ENCODE data around the gene NOTCH3.
A peak's percentile ranks its signal among the peaks of the same experiment; 100 is the strongest.

Gene NOTCH3

GRCh38 chr19:15124572-15125231 is 76.1 kb downstream of the NOTCH3 start:
- peaks cover 12% of the 10 kb centered on the region for H3K79me1 ChIP-seq (ENCODE audit: low read depth, low read length)
- peak overlapping the region; percentile 77 for H3K4me2 ChIP-seq (ENCODE audit: insufficient read depth, low read length, poor library complexity, severe bottlenecking)
- peak overlapping the region; percentile 88 for H2AK5ac ChIP-seq (ENCODE audit: low read depth, low read length)
- H3K18ac ChIP-seq (ENCODE audit: low read length): peak overlapping the region; percentile 99
- H2BK15ac ChIP-seq (ENCODE audit: low read length): peak overlapping the region; percentile 97
- H3K4me3 ChIP-seq (ENCODE audit: low read length in 2 of 2): peak overlapping the region; percentile 71 to 83
- H3K36me3 ChIP-seq (replicated peaks in 1 of 2; ENCODE audit: control insufficient read depth in 2 of 2, insufficient read depth in 2 of 2, low read length in 2 of 2): peaks cover 24 to 33% of the 10 kb centered on the region in 2 donors
- H3K27ac ChIP-seq (replicated peaks; ENCODE audit: low read length): peak overlapping the region; percentile 93
- WGBS, 2 donors (ENCODE audit: extremely low coverage in 2 of 2, insufficient read length in 2 of 2, insufficient replicate concordance in 1 of 2): no CpG with 5 or more reads among the region's 33 CpGs
- no peaks in the 10 kb centered on the region for H3K27me3 ChIP-seq (ENCODE audit: control insufficient read depth in 3 of 3, insufficient read depth in 3 of 3, low read depth in 1 of 3, low read length in 3 of 3)
- H3K4ac ChIP-seq (ENCODE audit: low read length): no peak overlapping the region
- H2BK12ac ChIP-seq (ENCODE audit: low read length): no peak overlapping the region
- peak overlapping the region; percentile 65 for H4K8ac ChIP-seq (ENCODE audit: low read depth, low read length)
- DNase-seq (ENCODE audit: low spot score): no peak
- peak overlapping the region; percentile 97 for H3K14ac ChIP-seq (ENCODE audit: low read length)
- H3K4me1 ChIP-seq (ENCODE audit: control insufficient read depth in 2 of 2, insufficient read depth in 1 of 2, low read depth in 1 of 2, low read length in 2 of 2): peaks cover 3 to 7% of the 10 kb centered on the region in 2 donors
- peak overlapping the region; percentile 61 for H2BK120ac ChIP-seq (ENCODE audit: low read depth, low read length)
- H2BK5ac ChIP-seq (ENCODE audit: low read length): peak overlapping the region; percentile 96
- H3K9me3 ChIP-seq (replicated peaks in 1 of 2; ENCODE audit: control insufficient read depth in 2 of 2, insufficient read depth in 1 of 2, low read depth in 1 of 2, low read length in 2 of 2): no peaks in the 10 kb centered on the region
- peak overlapping the region; percentile 91 for H3K23ac ChIP-seq (ENCODE audit: low read depth, low read length, poor library complexity)
- H2AFZ ChIP-seq (ENCODE audit: low read length): peak overlapping the region; percentile 97
- peak overlapping the region; percentile 94 for H3K9ac ChIP-seq (ENCODE audit: low read depth, low read length, poor library complexity)
- H4K91ac ChIP-seq (ENCODE audit: low read depth, low read length, poor library complexity): no peak overlapping the region

GRCh38 chr19:15123900-15124299 is 76.9 kb downstream of the NOTCH3 start:
- no peak for DNase-seq (ENCODE audit: low spot score)

GRCh38 chr19:15123031-15123890 is 77.5 kb downstream of the NOTCH3 start:
- DNase-seq (ENCODE audit: low spot score): no peak
- Histone ChIP-seq H2BK15ac (ENCODE audit: low read length) (peak overlapping the region; percentile 85), H2BK12ac (ENCODE audit: low read length) (no peak overlapping the region), H3K4me1 (ENCODE audit: control insufficient read depth in 2 of 2, insufficient read depth in 1 of 2, low read depth in 1 of 2, low read length in 2 of 2) (peaks cover 3 to 7% of the 10 kb centered on the region in 2 donors), H3K27me3 (ENCODE audit: control insufficient read depth in 3 of 3, insufficient read depth in 3 of 3, low read depth in 1 of 3, low read length in 3 of 3) (no peaks in the 10 kb centered on the region), H2BK120ac (ENCODE audit: low read depth, low read length) (no peak overlapping the region), H3K79me1 (ENCODE audit: low read depth, low read length) (peaks cover 12% of the 10 kb centered on the region), H4K91ac (ENCODE audit: low read depth, low read length, poor library complexity) (no peak overlapping the region), H2BK5ac (ENCODE audit: low read length) (peak overlapping the region; percentile 75), H3K36me3 (replicated peaks in 1 of 2; ENCODE audit: control insufficient read depth in 2 of 2, insufficient read depth in 2 of 2, low read length in 2 of 2) (peaks cover 34 to 48% of the 10 kb centered on the region in 2 donors), H3K4ac (ENCODE audit: low read length) (peak overlapping the region; percentile 37), H3K4me2 (ENCODE audit: insufficient read depth, low read length, poor library complexity, severe bottlenecking) (peak overlapping the region; percentile 25), H4K8ac (ENCODE audit: low read depth, low read length) (peak overlapping the region; percentile 93), H3K9ac (ENCODE audit: low read depth, low read length, poor library complexity) (peak overlapping the region; percentile 70), H3K23ac (ENCODE audit: low read depth, low read length, poor library complexity) (peak overlapping the region; percentile 89), H3K14ac (ENCODE audit: low read length) (no peak overlapping the region), H3K18ac (ENCODE audit: low read length) (no peak overlapping the region), H2AK5ac (ENCODE audit: low read depth, low read length) (peak overlapping the region; percentile 84), H3K4me3 (ENCODE audit: low read length in 2 of 2) (peak overlapping the region in 1 of 2 donors; percentile 71), H2AFZ (ENCODE audit: low read length) (no peak overlapping the region), H3K9me3 (replicated peaks in 1 of 2; ENCODE audit: control insufficient read depth in 2 of 2, insufficient read depth in 1 of 2, low read depth in 1 of 2, low read length in 2 of 2) (peaks cover 0 to 5% of the 10 kb centered on the region in 2 donors), H3K27ac (replicated peaks; ENCODE audit: low read length) (no peak overlapping the region)
- no CpG with 5 or more reads among the region's 22 CpGs for WGBS, 2 donors (ENCODE audit: extremely low coverage in 2 of 2, insufficient read length in 2 of 2, insufficient replicate concordance in 1 of 2)

More at GRCh38 chr19:15123900-15124299, 76.9 kb downstream of the NOTCH3 start:
- H3K4me3 ChIP-seq (ENCODE audit: low read length in 2 of 2): peak overlapping the region in 1 of 2 donors; percentile 71
- no peak overlapping the region for H3K27ac ChIP-seq (replicated peaks; ENCODE audit: low read length)
- H3K79me1 ChIP-seq (ENCODE audit: low read depth, low read length): peaks cover 12% of the 10 kb centered on the region
- H2BK5ac ChIP-seq (ENCODE audit: low read length): no peak overlapping the region
- H3K4me1 ChIP-seq (ENCODE audit: control insufficient read depth in 2 of 2, insufficient read depth in 1 of 2, low read depth in 1 of 2, low read length in 2 of 2): peaks cover 3 to 7% of the 10 kb centered on the region in 2 donors
- H3K4me2 ChIP-seq (ENCODE audit: insufficient read depth, low read length, poor library complexity, severe bottlenecking): no peak overlapping the region
- H4K91ac ChIP-seq (ENCODE audit: low read depth, low read length, poor library complexity): no peak overlapping the region
- H3K9me3 ChIP-seq (replicated peaks in 1 of 2; ENCODE audit: control insufficient read depth in 2 of 2, insufficient read depth in 1 of 2, low read depth in 1 of 2, low read length in 2 of 2): peaks cover 0 to 3% of the 10 kb centered on the region in 2 donors
- no peaks in the 10 kb centered on the region for H3K27me3 ChIP-seq (ENCODE audit: control insufficient read depth in 3 of 3, insufficient read depth in 3 of 3, low read depth in 1 of 3, low read length in 3 of 3)
- H4K8ac ChIP-seq (ENCODE audit: low read depth, low read length): peak overlapping the region; percentile 43
- H2BK12ac ChIP-seq (ENCODE audit: low read length): peak overlapping the region; percentile 97
- peak overlapping the region; percentile 84 for H2AK5ac ChIP-seq (ENCODE audit: low read depth, low read length)
- peak overlapping the region; percentile 67 for H2BK15ac ChIP-seq (ENCODE audit: low read length)
- H3K9ac ChIP-seq (ENCODE audit: low read depth, low read length, poor library complexity): peak overlapping the region; percentile 70
- peaks cover 29 to 41% of the 10 kb centered on the region in 2 donors for H3K36me3 ChIP-seq (replicated peaks in 1 of 2; ENCODE audit: control insufficient read depth in 2 of 2, insufficient read depth in 2 of 2, low read length in 2 of 2)
- H3K4ac ChIP-seq (ENCODE audit: low read length): no peak overlapping the region
- H3K18ac ChIP-seq (ENCODE audit: low read length): no peak overlapping the region
- no peak overlapping the region for H2BK120ac ChIP-seq (ENCODE audit: low read depth, low read length)
- H3K23ac ChIP-seq (ENCODE audit: low read depth, low read length, poor library complexity): peak overlapping the region; percentile 85
- H2AFZ ChIP-seq (ENCODE audit: low read length): no peak overlapping the region
- WGBS, 2 donors (ENCODE audit: extremely low coverage in 2 of 2, insufficient read length in 2 of 2, insufficient replicate concordance in 1 of 2): no CpG with 5 or more reads among the region's 5 CpGs
- no peak overlapping the region for H3K14ac ChIP-seq (ENCODE audit: low read length)
